K562 (cell line): Measurements from ENCODE around the gene TMEM126A.

Experiments
- JUND ChIP-seq, 2 experiments: IDR thresholded peaks; 2 replicates in 1 of 2; 3 replicates in 1 of 2; pipeline ENCODE4 v1.6.1; 2011; ENCODE audit warnings: borderline replicate concordance in 2 of 2, low read depth in 2 of 2, low read length in 2 of 2, improper control_type of control experiment in 1 of 2, missing biosample characterization in 1 of 2, missing genetic modification characterization in 1 of 2, missing genetic modification reagents in 1 of 2
- SPI1 ChIP-seq: IDR thresholded peaks from 2 replicates; pipeline ENCODE4 v1.6.1; 2011; ENCODE audit warnings: low read depth, low read length, control low read depth, borderline replicate concordance
- TAF1 ChIP-seq: IDR thresholded peaks from 2 replicates; pipeline ENCODE4 v1.6.1; 2011; ENCODE audit warnings: mild to moderate bottlenecking, low read length, moderate library complexity; ENCODE audit not compliant: insufficient read depth, control insufficient read depth, severe bottlenecking; ENCODE audit errors: extremely low read depth
- TF ChIP-seq, protein P1 (sequence below), 3 experiments: IDR thresholded peaks in 2 of 3; conservative IDR thresholded peaks in 1 of 3; 2 replicates each; pipeline ENCODE4 v1.5.1; 2011 to 2012; ENCODE audit warnings: low read length in 3 of 3, mild to moderate bottlenecking in 3 of 3, control low read depth in 2 of 3, improper control_type of control experiment in 1 of 3, inconsistent platforms in 1 of 3, low read depth in 1 of 3, mixed read lengths in 1 of 3, moderate library complexity in 1 of 3; ENCODE audit not compliant: insufficient read depth in 2 of 3
- TF ChIP-seq, protein P2 (sequence below): fragments of 250-450 bp; sonication (Bioruptor Pico); IDR thresholded peaks from 2 replicates; pipeline ENCODE4 v1.4.0; 2020; ENCODE audit warnings: mild to moderate bottlenecking
- TF ChIP-seq, protein P3 (sequence below): fragments of 450-650 bp; conservative IDR thresholded peaks from 2 replicates; pipeline ENCODE4 v1.6.1; 2016; ENCODE audit warnings: missing genetic modification characterization, low read depth, mild to moderate bottlenecking, missing compliant biosample characterization, moderate library complexity

GRCh38 chr11:85627332-85627997, 20.3 kb upstream of the TMEM126A start, which contains the start of gene DLG2:
- TF ChIP-seq SPI1 = no peak
- TF ChIP-seq, protein P1, sequence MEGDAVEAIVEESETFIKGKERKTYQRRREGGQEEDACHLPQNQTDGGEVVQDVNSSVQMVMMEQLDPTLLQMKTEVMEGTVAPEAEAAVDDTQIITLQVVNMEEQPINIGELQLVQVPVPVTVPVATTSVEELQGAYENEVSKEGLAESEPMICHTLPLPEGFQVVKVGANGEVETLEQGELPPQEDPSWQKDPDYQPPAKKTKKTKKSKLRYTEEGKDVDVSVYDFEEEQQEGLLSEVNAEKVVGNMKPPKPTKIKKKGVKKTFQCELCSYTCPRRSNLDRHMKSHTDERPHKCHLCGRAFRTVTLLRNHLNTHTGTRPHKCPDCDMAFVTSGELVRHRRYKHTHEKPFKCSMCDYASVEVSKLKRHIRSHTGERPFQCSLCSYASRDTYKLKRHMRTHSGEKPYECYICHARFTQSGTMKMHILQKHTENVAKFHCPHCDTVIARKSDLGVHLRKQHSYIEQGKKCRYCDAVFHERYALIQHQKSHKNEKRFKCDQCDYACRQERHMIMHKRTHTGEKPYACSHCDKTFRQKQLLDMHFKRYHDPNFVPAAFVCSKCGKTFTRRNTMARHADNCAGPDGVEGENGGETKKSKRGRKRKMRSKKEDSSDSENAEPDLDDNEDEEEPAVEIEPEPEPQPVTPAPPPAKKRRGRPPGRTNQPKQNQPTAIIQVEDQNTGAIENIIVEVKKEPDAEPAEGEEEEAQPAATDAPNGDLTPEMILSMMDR (IDR thresholded peaks at IDR 0.05 in 2 of 3, conservative IDR thresholded peaks at IDR 0.05 in 1 of 3; ENCODE audit: insufficient read depth in 2 of 3, low read depth in 1 of 3, low read length in 3 of 3) = no peak
- TF ChIP-seq JUND (IDR thresholded peaks at IDR 0.05; ENCODE audit: borderline replicate concordance, low read depth, low read length) = no peak
- TF ChIP-seq JUND (tag; IDR thresholded peaks at IDR 0.05; ENCODE audit: borderline replicate concordance, low read depth, low read length) = no peak
- TF ChIP-seq TAF1 = no peak
- TF ChIP-seq, protein P2, sequence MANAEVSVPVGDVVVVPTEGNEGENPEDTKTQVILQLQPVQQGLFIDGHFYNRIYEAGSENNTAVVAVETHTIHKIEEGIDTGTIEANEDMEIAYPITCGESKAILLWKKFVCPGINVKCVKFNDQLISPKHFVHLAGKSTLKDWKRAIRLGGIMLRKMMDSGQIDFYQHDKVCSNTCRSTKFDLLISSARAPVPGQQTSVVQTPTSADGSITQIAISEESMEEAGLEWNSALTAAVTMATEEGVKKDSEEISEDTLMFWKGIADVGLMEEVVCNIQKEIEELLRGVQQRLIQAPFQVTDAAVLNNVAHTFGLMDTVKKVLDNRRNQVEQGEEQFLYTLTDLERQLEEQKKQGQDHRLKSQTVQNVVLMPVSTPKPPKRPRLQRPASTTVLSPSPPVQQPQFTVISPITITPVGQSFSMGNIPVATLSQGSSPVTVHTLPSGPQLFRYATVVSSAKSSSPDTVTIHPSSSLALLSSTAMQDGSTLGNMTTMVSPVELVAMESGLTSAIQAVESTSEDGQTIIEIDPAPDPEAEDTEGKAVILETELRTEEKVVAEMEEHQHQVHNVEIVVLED = no peak
- TF ChIP-seq, protein P3, sequence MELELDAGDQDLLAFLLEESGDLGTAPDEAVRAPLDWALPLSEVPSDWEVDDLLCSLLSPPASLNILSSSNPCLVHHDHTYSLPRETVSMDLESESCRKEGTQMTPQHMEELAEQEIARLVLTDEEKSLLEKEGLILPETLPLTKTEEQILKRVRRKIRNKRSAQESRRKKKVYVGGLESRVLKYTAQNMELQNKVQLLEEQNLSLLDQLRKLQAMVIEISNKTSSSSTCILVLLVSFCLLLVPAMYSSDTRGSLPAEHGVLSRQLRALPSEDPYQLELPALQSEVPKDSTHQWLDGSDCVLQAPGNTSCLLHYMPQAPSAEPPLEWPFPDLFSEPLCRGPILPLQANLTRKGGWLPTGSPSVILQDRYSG = no peak
